Colonic mucosa (tissue), 4 donors: ENCODE results near the gene GRK5. TPM values are rescaled to one million over a fixed set of nuclear protein-coding genes. Genes with fewer than 3 reads are reported as not detected.

Experiments
- DNase-seq: peaks from one replicate; pipeline ENCODE4 v3.0.0-alpha.2; 2020
- H3K27ac ChIP-seq: fragments of 200-600 bp; one replicate; pipeline ENCODE4 v1.8.0; 2021
- H3K27me3 ChIP-seq: fragments of 200-600 bp; one replicate; pipeline ENCODE4 v1.8.0; 2021
- H3K36me3 ChIP-seq: fragments of 200-600 bp; one replicate; pipeline ENCODE4 v1.8.0; 2021
- H3K4me1 ChIP-seq: fragments of 200-600 bp; one replicate; pipeline ENCODE4 v1.8.0; 2021; ENCODE audit warnings: mild to moderate bottlenecking
- H3K4me3 ChIP-seq: fragments of 200-600 bp; one replicate; pipeline ENCODE4 v1.8.0; 2021
- H3K9ac ChIP-seq, 2 donors: one replicate each; pipeline ENCODE4 v1.7.0; 2013; ENCODE audit warnings: control low read depth in 2 of 2, low read depth in 2 of 2, low read length in 2 of 2
- H3K9me3 ChIP-seq: fragments of 200-600 bp; one replicate; pipeline ENCODE4 v1.8.0; 2021
- CTCF ChIP-seq: fragments of 200-600 bp; IDR thresholded peaks from one replicate; pipeline ENCODE4 v1.8.0; 2022; ENCODE audit warnings: antibody characterized with exemption, mild to moderate bottlenecking
- intact Hi-C: fragments of 100-400 bp; cut with DNase I; formaldehyde crosslinking; loops from one replicate; pipeline ENCODE4 v1.14.1; 2022
- total RNA-seq, 2 donors: library from RNA; stranded (reverse); fragmentation: NEBNext Ultra II Directional in 1 of 2; extraction: Animal tissue kit (Norgen Biotek cat#: 25700) in 1 of 2; gene quantifications; one replicate each; pipeline ENCODE4 v1.2.1, GENCODE V29; 2021
- donor health status: healthy.
- donor health status: DM: no; HTN: no; CAD: no.
- donor health status: DM: no; HTN: no; CAD: no.

Gene GRK5
- total RNA-seq, 2 donors from 2014 or later = 4.6 to 12.7 TPM

GRCh38 chr10:119401671-119402395 lies 194.5 kb downstream of the GRK5 start:
- Histone ChIP-seq H3K36me3 (no peaks in the 10 kb centered on the region), H3K9ac (peak overlapping the region in 1 of 2 donors; percentile 6), H3K27ac (peak overlapping the region; percentile 4), H3K9me3 (no peaks in the 10 kb centered on the region), H3K4me3 (no peak overlapping the region), H3K4me1 (no peaks in the 10 kb centered on the region), H3K27me3 (no peaks in the 10 kb centered on the region)
- no peak for TF ChIP-seq CTCF
- DNase-seq = peak; percentile 46
- intact Hi-C loops = no loop called here

- TF ChIP-seq CTCF = no peak
- Histone ChIP-seq H3K4me1 (no peaks in the 10 kb centered on the region), H3K36me3 (no peaks in the 10 kb centered on the region), H3K27ac (no peak overlapping the region), H3K9me3 (no peaks in the 10 kb centered on the region), H3K4me3 (no peak overlapping the region), H3K9ac (no peak overlapping the region), H3K27me3 (no peaks in the 10 kb centered on the region)
- intact Hi-C loops = no loop called here
- no peak for DNase-seq
Measured at GRCh38 chr10:119403921-119404320, 196.6 kb downstream of the GRK5 start.

GRCh38 chr10:119404719-119405519 lies 197.5 kb downstream of the GRK5 start:
- H3K9ac ChIP-seq = no peak overlapping the region

GRCh38 chr10:119405520-119405807 lies 198.1 kb downstream of the GRK5 start:
- no peak for DNase-seq
- intact Hi-C loops = no loop called here
- H3K4me1 ChIP-seq = no peaks in the 10 kb centered on the region
- H3K9me3 ChIP-seq = no peaks in the 10 kb centered on the region
- no peak for TF ChIP-seq CTCF
- no peaks in the 10 kb centered on the region for H3K27me3 ChIP-seq
- H3K4me3 ChIP-seq = no peak overlapping the region
- H3K27ac ChIP-seq = peak overlapping the region; percentile 55
- no peaks in the 10 kb centered on the region for H3K36me3 ChIP-seq
- H3K9ac ChIP-seq = no peak overlapping the region

More at GRCh38 chr10:119404719-119405519, 197.5 kb downstream of the GRK5 start:
- no peaks in the 10 kb centered on the region for H3K36me3 ChIP-seq
- H3K9me3 ChIP-seq = no peaks in the 10 kb centered on the region
- no peak for TF ChIP-seq CTCF
- intact Hi-C loops = no loop called here
- DNase-seq = no peak
- no peak overlapping the region for H3K27ac ChIP-seq
- no peaks in the 10 kb centered on the region for H3K27me3 ChIP-seq
- H3K4me1 ChIP-seq = no peaks in the 10 kb centered on the region
- no peak overlapping the region for H3K4me3 ChIP-seq

- H3K4me1 ChIP-seq = no peaks in the 10 kb centered on the region
- intact Hi-C loops = no loop called here
- no peak for TF ChIP-seq CTCF
Measured at GRCh38 chr10:119406137-119406536, 198.8 kb downstream of the GRK5 start.

More at GRCh38 chr10:119406137-119406536, 198.8 kb downstream of the GRK5 start:
- Histone ChIP-seq H3K9me3 (no peaks in the 10 kb centered on the region), H3K36me3 (no peaks in the 10 kb centered on the region), H3K27ac (peak overlapping the region; percentile 55), H3K27me3 (no peaks in the 10 kb centered on the region), H3K4me3 (no peak overlapping the region), H3K9ac (no peak overlapping the region)
- DNase-seq = no peak
